Keratinocyte (primary cell): ENCODE data around the gene GAS2. TPM values are rescaled to one million over a fixed set of nuclear protein-coding genes. Genes with fewer than 3 reads are reported as not detected.

Source experiments
- DNase-seq: peaks from one replicate; pipeline ENCODE4 v3.0.0-alpha.2; 2011; ENCODE audit warnings: low read depth, missing footprints, low spot score
- FAIRE-seq: peaks from 2 replicates; lab custom pipeline; 2011; peaks lifted over from hg19 to GRCh38; lab: Jason Lieb, UNC
- H2AFZ ChIP-seq: 2 replicates; pipeline ENCODE4 v1.6.0; 2012; ENCODE audit warnings: low read length, control low read depth, inconsistent platforms; ENCODE audit not compliant: control insufficient read depth
- H3K27ac ChIP-seq: 2 replicates; pipeline ENCODE4 v1.5.1; 2011; ENCODE audit warnings: low read length; ENCODE audit not compliant: control insufficient read depth, insufficient read depth
- H3K27me3 ChIP-seq: 3 replicates; pipeline ENCODE4 v1.6.0; 2011; ENCODE audit warnings: low read length; ENCODE audit not compliant: control insufficient read depth, insufficient read depth; ENCODE audit errors: extremely low read depth
- H3K36me3 ChIP-seq, 2 experiments: 2 replicates in 1 of 2; 3 replicates in 1 of 2; pipeline ENCODE4 v1.5.1; 2011; ENCODE audit warnings: low read length in 2 of 2, mild to moderate bottlenecking in 1 of 2; ENCODE audit not compliant: control insufficient read depth in 2 of 2, insufficient read depth in 2 of 2; ENCODE audit errors: extremely low read depth in 1 of 2
- H3K4me1 ChIP-seq: 3 replicates; pipeline ENCODE4 v1.5.1; 2011; ENCODE audit warnings: low read length; ENCODE audit not compliant: control insufficient read depth, insufficient read depth; ENCODE audit errors: extremely low read depth
- H3K4me2 ChIP-seq: 3 replicates; pipeline ENCODE4 v1.6.0; 2011; ENCODE audit warnings: low read depth, low read length; ENCODE audit not compliant: control insufficient read depth, insufficient read depth; ENCODE audit errors: extremely low read depth
- H3K4me3 ChIP-seq, 3 experiments: fragments of 200-600 bp in 1 of 3; sonication (generic) in 1 of 3; 2 replicates in 2 of 3; 3 replicates in 1 of 3; pipeline ENCODE4 v1.5.1; 2011 to 2016; ENCODE audit warnings: low read length in 3 of 3, mild to moderate bottlenecking in 3 of 3, control low read depth in 2 of 3, inconsistent platforms in 1 of 3, low read depth in 1 of 3, mixed read lengths in 1 of 3, mixed run types in 1 of 3, moderate library complexity in 1 of 3; ENCODE audit not compliant: control insufficient read depth in 2 of 3, insufficient read depth in 2 of 3; ENCODE audit errors: extremely low read depth in 1 of 3
- H3K79me2 ChIP-seq: 2 replicates; pipeline ENCODE4 v1.6.0; 2012; ENCODE audit warnings: low read length; ENCODE audit not compliant: control insufficient read depth, insufficient read depth
- H3K9ac ChIP-seq: 3 replicates; pipeline ENCODE4 v1.6.0; 2011; ENCODE audit warnings: low read length; ENCODE audit not compliant: control insufficient read depth, insufficient read depth; ENCODE audit errors: extremely low read depth
- H3K9me1 ChIP-seq: 3 replicates; pipeline ENCODE4 v1.6.0; 2011; ENCODE audit warnings: low read length; ENCODE audit not compliant: control insufficient read depth, insufficient read depth; ENCODE audit errors: extremely low read depth
- H3K9me3 ChIP-seq: 2 replicates; pipeline ENCODE4 v1.5.1; 2012; ENCODE audit warnings: low read depth, low read length; ENCODE audit not compliant: control insufficient read depth
- H4K20me1 ChIP-seq: 3 replicates; pipeline ENCODE4 v1.6.0; 2011; ENCODE audit warnings: low read length; ENCODE audit not compliant: control insufficient read depth, insufficient read depth; ENCODE audit errors: extremely low read depth
- CTCF ChIP-seq, 3 experiments: IDR thresholded peaks in 1 of 3; conservative IDR thresholded peaks in 1 of 3; optimal IDR thresholded peaks in 1 of 3; 2 replicates in 2 of 3; 3 replicates in 1 of 3; pipeline versions ENCODE3 to v1.5.1; 2011; ENCODE audit warnings: low read length in 3 of 3, mild to moderate bottlenecking in 3 of 3, moderate library complexity in 2 of 3, control low read depth in 1 of 3, inconsistent platforms in 1 of 3; ENCODE audit not compliant: insufficient read depth in 2 of 3; ENCODE audit errors: extremely low read depth in 1 of 3
- EZH2 ChIP-seq: IDR thresholded peaks from one replicate; pipeline ENCODE4 v1.6.1; 2012; ENCODE audit warnings: inconsistent platforms, mild to moderate bottlenecking, low read length, moderate library complexity
- dilution Hi-C: fragments of 300-500 bp; cut with MboI; formaldehyde crosslinking; loops from one replicate; pipeline ENCODE4 v1.7.0; 2020; ENCODE audit warnings: low sequenced_read_pairs; ENCODE audit not compliant: extremely low pct_ligation_motif_present
- polyA plus RNA-seq, 5 experiments: library from polyadenylated mRNA; depleted of rRNA in 3 of 5; stranded (reverse) in 3 of 5; stranded (forward) in 1 of 5; unstranded in 1 of 5; fragments of >200 nt; gene quantifications; 1 replicate in 1 of 5; 2 replicates in 3 of 5; 3 replicates in 1 of 5; pipeline versions ENCODE4 v1.2.1 to v1.2.3, GENCODE V29; 2011 to 2012; ENCODE audit warnings: missing spikeins in 2 of 5, low read depth in 1 of 5, low replicate concordance in 1 of 5

Gene GAS2
- polyA plus RNA-seq, 1 donor (not counting 4 experiments of a cell fraction or from before 2014, with no cell fraction given), result 0.62 TPM

- TF ChIP-seq CTCF (optimal IDR thresholded peaks at IDR 0.05 in 1 of 3, IDR thresholded peaks at IDR 0.05 in 1 of 3, conservative IDR thresholded peaks at IDR 0.05 in 1 of 3; ENCODE audit: extremely low read depth in 1 of 3, insufficient read depth in 2 of 3, low read length in 3 of 3) (no peak), EZH2 (no peak)
- dilution Hi-C loops, result no loop called here
- FAIRE-seq (no peak), DNase-seq (no peak)
- Histone ChIP-seq H3K79me2 (no peaks in the 10 kb centered on the region), H3K9me1 (no peaks in the 10 kb centered on the region), H3K36me3 (no peaks in the 10 kb centered on the region), H4K20me1 (no peaks in the 10 kb centered on the region), H3K4me3 (no peak overlapping the region), H3K27me3 (peaks cover 16% of the 10 kb centered on the region), H3K9me3 (no peaks in the 10 kb centered on the region), H3K9ac (no peak overlapping the region), H3K4me1 (no peaks in the 10 kb centered on the region), H3K27ac (no peak overlapping the region), H2AFZ (no peak overlapping the region), H3K4me2 (no peak overlapping the region)
These were observed 5.3 kb downstream of the GAS2 start for GRCh38 chr11:22671751-22672150.

DNA sequence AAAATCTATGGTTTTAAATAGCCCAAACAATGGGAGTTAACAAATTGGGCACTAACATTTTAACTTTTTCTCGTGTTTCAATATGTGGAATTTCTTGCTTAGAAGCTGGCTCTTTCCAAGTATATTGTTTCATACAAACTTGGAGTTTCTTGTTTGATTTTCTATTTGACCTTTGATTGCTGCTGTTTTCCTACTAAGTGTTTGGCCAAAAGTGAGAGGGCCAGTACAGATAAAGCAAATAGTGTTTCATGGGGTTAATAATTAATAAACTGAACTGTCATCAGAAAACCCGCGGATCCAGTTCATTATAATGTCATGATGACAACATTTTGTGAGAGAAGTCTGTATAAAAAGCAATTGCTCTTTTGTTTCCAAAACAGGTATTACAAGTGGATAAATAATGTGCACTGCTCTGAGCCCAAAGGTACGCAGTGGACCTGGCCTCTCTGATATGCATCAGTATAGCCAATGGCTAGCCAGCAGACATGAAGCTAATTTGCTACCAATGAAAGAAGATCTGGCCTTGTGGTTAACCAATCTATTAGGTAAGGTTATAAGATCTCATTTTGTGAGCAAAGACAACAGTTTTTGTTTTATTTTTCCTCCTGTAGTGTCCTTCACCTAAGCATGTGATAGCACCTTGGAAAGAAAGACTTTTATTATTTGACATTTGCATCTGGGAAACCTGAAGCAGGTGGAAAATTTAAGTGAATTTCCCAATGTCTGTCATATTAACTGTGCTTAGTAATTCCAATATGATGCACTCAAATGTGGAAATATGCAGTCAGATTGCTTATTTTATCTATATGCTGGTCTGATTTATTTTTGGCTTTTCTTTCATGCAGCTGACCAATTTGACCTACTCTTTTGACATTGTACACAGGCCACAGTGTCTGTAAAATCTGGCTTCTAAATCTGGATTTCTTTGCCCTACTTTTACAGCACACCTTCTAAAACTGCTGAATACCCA lies 8.3 kb downstream of the GAS2 start:
- Histone ChIP-seq H3K9me1 (no peaks in the 10 kb centered on the region), H3K4me2 (no peak overlapping the region), H2AFZ (no peak overlapping the region), H3K4me3 (no peak overlapping the region), H3K27ac (no peak overlapping the region), H3K9ac (no peak overlapping the region), H3K79me2 (no peaks in the 10 kb centered on the region), H3K27me3 (no peaks in the 10 kb centered on the region), H3K9me3 (no peaks in the 10 kb centered on the region), H3K36me3 (no peaks in the 10 kb centered on the region), H4K20me1 (no peaks in the 10 kb centered on the region), H3K4me1 (no peaks in the 10 kb centered on the region)
- TF ChIP-seq EZH2 (no peak), CTCF (optimal IDR thresholded peaks at IDR 0.05 in 1 of 3, IDR thresholded peaks at IDR 0.05 in 1 of 3, conservative IDR thresholded peaks at IDR 0.05 in 1 of 3; ENCODE audit: extremely low read depth in 1 of 3, insufficient read depth in 2 of 3, low read length in 3 of 3) (no peak)
- dilution Hi-C loops, result loop anchor here (25.0 kb wide), 1 partner anchor 113 kb away; no protein-coding TSS in a partner anchor
- DNase-seq, result no peak
- FAIRE-seq, result no peak
